T follicular helper cell (primary cell): Measurements from ENCODE around the gene LAMA2.
"Not testable (repeated sequence)": the region's sequence is repeated elsewhere in the genome, so short reads cannot be mapped to it uniquely, and the experiment has no call there.

ENCODE experiments used
- DNase-seq: peaks from one replicate; pipeline ENCODE4 v3.0.0-alpha.2; 2020; ENCODE audit warnings: low read depth

LAMA2 gene

GRCh38 chr6:129008591-129008990 lies 125.7 kb downstream of the LAMA2 start:
- no peak for DNase-seq

- DNase-seq = no peak
These were observed 126.9 kb downstream of the LAMA2 start for GRCh38 chr6:129009851-129010250.

GRCh38 chr6:129014302-129014701 lies 131.4 kb downstream of the LAMA2 start:
- no peak for DNase-seq

GRCh38 chr6:129015721-129016120 lies 132.8 kb downstream of the LAMA2 start:
- DNase-seq = no peak

GRCh38 chr6:129016844-129017243 lies 133.9 kb downstream of the LAMA2 start:
- no peak for DNase-seq

GRCh38 chr6:129022011-129022553 lies 139.1 kb downstream of the LAMA2 start:
- no peak for DNase-seq

GRCh38 chr6:129026601-129027000 lies 143.7 kb downstream of the LAMA2 start:
- no peak for DNase-seq

GRCh38 chr6:129029778-129030177 lies 146.8 kb downstream of the LAMA2 start:
- DNase-seq = no peak

GRCh38 chr6:129030215-129030614 lies 147.3 kb downstream of the LAMA2 start:
- DNase-seq = no peak

GRCh38 chr6:129031051-129031599 lies 148.2 kb downstream of the LAMA2 start:
- DNase-seq = no peak

- DNase-seq = no peak
These were observed 149.7 kb downstream of the LAMA2 start for GRCh38 chr6:129032602-129033001.

GRCh38 chr6:129033180-129033579 lies 150.2 kb downstream of the LAMA2 start:
- DNase-seq = no peak

- no peak for DNase-seq
These were observed 150.6 kb downstream of the LAMA2 start for GRCh38 chr6:129033581-129033980.

GRCh38 chr6:129041563-129041962 lies 158.6 kb downstream of the LAMA2 start:
- DNase-seq = no peak

GRCh38 chr6:129046526-129046925 lies 163.6 kb downstream of the LAMA2 start:
- DNase-seq = no peak

GRCh38 chr6:129047834-129048233 lies 164.9 kb downstream of the LAMA2 start:
- DNase-seq = no peak

- DNase-seq = no peak
These were observed 167.1 kb downstream of the LAMA2 start for GRCh38 chr6:129050086-129050485.

GRCh38 chr6:129053143-129053542 lies 170.2 kb downstream of the LAMA2 start:
- DNase-seq = not testable (repeated sequence)

- DNase-seq = no peak
These were observed 172.9 kb downstream of the LAMA2 start for GRCh38 chr6:129055796-129056195.

- DNase-seq = no peak
These were observed 176.7 kb downstream of the LAMA2 start for GRCh38 chr6:129059650-129060049.

- no peak for DNase-seq
These were observed 186.1 kb downstream of the LAMA2 start for GRCh38 chr6:129069006-129069405.

GRCh38 chr6:129073051-129073450 lies 190.1 kb downstream of the LAMA2 start:
- no peak for DNase-seq

- DNase-seq = no peak
These were observed 190.9 kb downstream of the LAMA2 start for GRCh38 chr6:129073691-129074395.

- no peak for DNase-seq
These were observed 201.5 kb downstream of the LAMA2 start for GRCh38 chr6:129084406-129084805.
